ENCODE measurements around the gene SDR42E1. TPM values are rescaled to one million over a fixed set of nuclear protein-coding genes. Genes with fewer than 3 reads are reported as not detected.
"Not testable (repeated sequence)": the region's sequence is repeated elsewhere in the genome, so short reads cannot be mapped to it uniquely, and the experiment has no call there.

SDR42E1 gene
- total and polyA plus RNA-seq, 2 donors (not counting 3 experiments of a cell fraction or from before 2014, with no cell fraction given) = 0.08 TPM; not detected in 1

DNA sequence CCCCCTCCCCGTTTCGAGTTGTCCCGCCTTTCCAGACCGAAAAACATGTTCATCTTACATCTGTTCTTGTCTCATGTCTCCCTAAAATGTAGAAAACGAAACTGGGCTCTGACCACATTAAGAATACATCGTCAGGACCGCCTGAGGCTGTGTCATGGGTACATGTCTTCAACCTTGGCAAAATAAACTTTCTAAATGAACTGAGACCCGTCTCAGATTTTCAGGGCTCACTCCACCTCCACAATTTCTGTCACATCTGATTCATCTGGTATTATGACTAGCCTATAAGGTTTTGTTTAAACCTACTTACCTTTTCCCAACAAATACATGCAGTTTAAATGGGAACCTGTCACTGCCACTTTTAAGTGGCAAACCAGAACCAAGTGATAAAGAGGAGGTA lies 621 bp downstream of the SDR42E1 start:
- H3K4me3 ChIP-seq (replicated peaks in 1 of 3; ENCODE audit: insufficient read depth in 1 of 3, low read depth in 1 of 3, low read length in 3 of 3) = no peak overlapping the region
- BruUV-seq (replicated peaks) = no TSS peak
- FAIRE-seq = no peak
- H3K27me3 ChIP-seq (ENCODE audit: control insufficient read depth in 2 of 2, insufficient read depth in 2 of 2, low read length in 2 of 2) = peaks cover 4 to 16% of the 10 kb centered on the region in 2 experiments
- H3K4me1 ChIP-seq (ENCODE audit: control insufficient read depth, extremely low read depth, insufficient read depth, low read length) = peaks cover under 1% of the 10 kb centered on the region
- TF ChIP-seq FOS (IDR thresholded peaks at IDR 0.05; ENCODE audit: borderline replicate concordance, insufficient read depth, low read length) (no peak), POLR2AphosphoS5 (IDR thresholded peaks at IDR 0.05; ENCODE audit: insufficient read depth, low read depth, low read length) (no peak), EZH2 (IDR thresholded peaks at IDR 0.05; ENCODE audit: borderline replicate concordance, low read depth, low read length, severe bottlenecking) (no peak), GATA2 (IDR thresholded peaks at IDR 0.05; ENCODE audit: insufficient read depth, insufficient read length, low read depth, low read length) (no peak), MYC (IDR thresholded peaks at IDR 0.05; ENCODE audit: low read depth, low read length) (no peak), JUN (IDR thresholded peaks at IDR 0.05; ENCODE audit: borderline replicate concordance, insufficient read depth, insufficient read length, low read depth) (no peak), POLR2A (IDR thresholded peaks at IDR 0.05; ENCODE audit: low read depth, low read length) (no peak)
- TF ChIP-seq, protein P1, sequence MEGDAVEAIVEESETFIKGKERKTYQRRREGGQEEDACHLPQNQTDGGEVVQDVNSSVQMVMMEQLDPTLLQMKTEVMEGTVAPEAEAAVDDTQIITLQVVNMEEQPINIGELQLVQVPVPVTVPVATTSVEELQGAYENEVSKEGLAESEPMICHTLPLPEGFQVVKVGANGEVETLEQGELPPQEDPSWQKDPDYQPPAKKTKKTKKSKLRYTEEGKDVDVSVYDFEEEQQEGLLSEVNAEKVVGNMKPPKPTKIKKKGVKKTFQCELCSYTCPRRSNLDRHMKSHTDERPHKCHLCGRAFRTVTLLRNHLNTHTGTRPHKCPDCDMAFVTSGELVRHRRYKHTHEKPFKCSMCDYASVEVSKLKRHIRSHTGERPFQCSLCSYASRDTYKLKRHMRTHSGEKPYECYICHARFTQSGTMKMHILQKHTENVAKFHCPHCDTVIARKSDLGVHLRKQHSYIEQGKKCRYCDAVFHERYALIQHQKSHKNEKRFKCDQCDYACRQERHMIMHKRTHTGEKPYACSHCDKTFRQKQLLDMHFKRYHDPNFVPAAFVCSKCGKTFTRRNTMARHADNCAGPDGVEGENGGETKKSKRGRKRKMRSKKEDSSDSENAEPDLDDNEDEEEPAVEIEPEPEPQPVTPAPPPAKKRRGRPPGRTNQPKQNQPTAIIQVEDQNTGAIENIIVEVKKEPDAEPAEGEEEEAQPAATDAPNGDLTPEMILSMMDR (IDR thresholded peaks at IDR 0.05; ENCODE audit: extremely low read depth in 1 of 2, insufficient read depth in 1 of 2, low read depth in 1 of 2, low read length in 2 of 2) = no peak
- TF ChIP-seq, protein P2, sequence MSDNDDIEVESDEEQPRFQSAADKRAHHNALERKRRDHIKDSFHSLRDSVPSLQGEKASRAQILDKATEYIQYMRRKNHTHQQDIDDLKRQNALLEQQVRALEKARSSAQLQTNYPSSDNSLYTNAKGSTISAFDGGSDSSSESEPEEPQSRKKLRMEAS (IDR thresholded peaks at IDR 0.05; ENCODE audit: insufficient read depth, insufficient read length) = no peak
- H4K20me1 ChIP-seq (replicated peaks; ENCODE audit: control insufficient read depth, extremely low read depth, insufficient read depth, low read length) = no peaks in the 10 kb centered on the region
- H3K9ac ChIP-seq (replicated peaks; ENCODE audit: extremely low read depth, insufficient read depth, low read length) = no peak overlapping the region
- peaks cover 4% of the 10 kb centered on the region for H3K9me3 ChIP-seq (replicated peaks; ENCODE audit: control insufficient read depth, insufficient read depth, low read length)
- no peaks in the 10 kb centered on the region for H3K79me2 ChIP-seq (ENCODE audit: control insufficient read depth, insufficient read depth, low read length)
- H3K36me3 ChIP-seq (ENCODE audit: control insufficient read depth in 2 of 2, extremely low read depth in 1 of 2, insufficient read depth in 2 of 2, low read length in 2 of 2) = no peaks in the 10 kb centered on the region
- H2AFZ ChIP-seq (ENCODE audit: low read depth, low read length) = no peak overlapping the region
- ChIA-PET POLR2A (no interaction called here), CTCF (interaction anchor here (1.5 kb wide), 1 partner anchor 14 kb away, joined by 3 read pairs; no protein-coding TSS in a partner anchor)
- no peak overlapping the region for H3K4me2 ChIP-seq (ENCODE audit: insufficient read depth, low read length)
- H3K9me1 ChIP-seq (replicated peaks; ENCODE audit: control insufficient read depth, extremely low read depth, insufficient read depth, low read length) = no peaks in the 10 kb centered on the region
- dilution Hi-C loops (cut with MboI; ENCODE audit: extremely low pct_ligation_motif_present, low sequenced_read_pairs) = no loop called here
- H3K27ac ChIP-seq (ENCODE audit: insufficient read depth, low read depth, low read length) = no peak overlapping the region
- no peak for DNase-seq (ENCODE audit: low read depth, low spot score)
- intact Hi-C loops (cut with micrococcal nuclease) = no loop called here

GRCh38 chr16:82009789-82010188 lies 1.5 kb downstream of the SDR42E1 start:
- FAIRE-seq; H3K79me2 ChIP-seq (ENCODE audit: control insufficient read depth, insufficient read depth, low read length); intact Hi-C loops (cut with micrococcal nuclease); H3K4me3 ChIP-seq (replicated peaks in 1 of 3; ENCODE audit: insufficient read depth in 1 of 3, low read depth in 1 of 3, low read length in 3 of 3); H3K4me1 ChIP-seq (ENCODE audit: control insufficient read depth, extremely low read depth, insufficient read depth, low read length); H4K20me1 ChIP-seq (replicated peaks; ENCODE audit: control insufficient read depth, extremely low read depth, insufficient read depth, low read length); H3K36me3 ChIP-seq (ENCODE audit: control insufficient read depth in 2 of 2, extremely low read depth in 1 of 2, insufficient read depth in 2 of 2, low read length in 2 of 2); H3K9me3 ChIP-seq (replicated peaks; ENCODE audit: control insufficient read depth, insufficient read depth, low read length); H3K9me1 ChIP-seq (replicated peaks; ENCODE audit: control insufficient read depth, extremely low read depth, insufficient read depth, low read length); dilution Hi-C loops (cut with MboI; ENCODE audit: extremely low pct_ligation_motif_present, low sequenced_read_pairs); H3K27ac ChIP-seq (ENCODE audit: insufficient read depth, low read depth, low read length); H3K4me2 ChIP-seq (ENCODE audit: insufficient read depth, low read length); BruUV-seq (replicated peaks); DNase-seq (ENCODE audit: low read depth, low spot score); H2AFZ ChIP-seq (ENCODE audit: low read depth, low read length); POLR2A ChIA-PET; H3K9ac ChIP-seq (replicated peaks; ENCODE audit: extremely low read depth, insufficient read depth, low read length): not testable (repeated sequence)
- peaks cover 4 to 14% of the 10 kb centered on the region in 2 experiments for H3K27me3 ChIP-seq (ENCODE audit: control insufficient read depth in 2 of 2, insufficient read depth in 2 of 2, low read length in 2 of 2)
- CTCF ChIA-PET = interaction anchor here (1.5 kb wide), 1 partner anchor 13 kb away, joined by 3 read pairs; no protein-coding TSS in a partner anchor
